Skeletal muscle tissue (tissue), 4 donors: ENCODE measurements around the gene FANCG. TPM values are rescaled to one million over a fixed set of nuclear protein-coding genes. Genes with fewer than 3 reads are reported as not detected.

Experiments used
- H3K27ac ChIP-seq: one replicate; pipeline ENCODE4 v1.7.0; 2013; ENCODE audit warnings: mild to moderate bottlenecking, low read depth, low read length, inconsistent platforms
- H3K27me3 ChIP-seq, 3 donors: one replicate each; pipeline ENCODE4 v1.7.0; 2013; ENCODE audit warnings: low read length in 3 of 3; ENCODE audit not compliant: control insufficient read depth in 3 of 3, insufficient read depth in 3 of 3
- H3K36me3 ChIP-seq, 3 donors: one replicate each; pipeline ENCODE4 v1.7.0; 2013; ENCODE audit warnings: low read length in 3 of 3; ENCODE audit not compliant: control insufficient read depth in 3 of 3, insufficient read depth in 3 of 3
- H3K4me1 ChIP-seq, 3 donors: one replicate each; pipeline ENCODE4 v1.7.0; 2013; ENCODE audit warnings: low read length in 3 of 3, mild to moderate bottlenecking in 3 of 3; ENCODE audit not compliant: control insufficient read depth in 3 of 3, insufficient read depth in 3 of 3
- H3K4me3 ChIP-seq, 3 donors: one replicate each; pipeline ENCODE4 v1.7.0; 2013; ENCODE audit warnings: low read length in 3 of 3
- H3K9ac ChIP-seq, 3 donors: one replicate each; pipeline ENCODE4 v1.7.0; 2013; ENCODE audit warnings: low read length in 3 of 3, mild to moderate bottlenecking in 3 of 3, moderate library complexity in 2 of 3, low read depth in 1 of 3
- H3K9me3 ChIP-seq, 3 donors: one replicate each; pipeline ENCODE4 v1.7.0; 2013; ENCODE audit warnings: low read length in 3 of 3; ENCODE audit not compliant: control insufficient read depth in 3 of 3
- total RNA-seq: library from RNA; depleted of rRNA; stranded (reverse); fragments of >200 nt; gene quantifications from one replicate; pipeline ENCODE4 v1.2.3, GENCODE V29; 2014
- donor health status: Osteomylitis.

FANCG gene
- total RNA-seq, 1 donor from 2014 or later = 14.6 TPM

GRCh38 chr9:35078066-35078465, 1.7 kb downstream of the FANCG start:
- Histone ChIP-seq H3K4me1 (peaks cover 19 to 25% (median 19%) of the 10 kb centered on the region in 3 donors), H3K27ac (no peak overlapping the region), H3K9ac (peak overlapping the region in 2 of 3 donors; percentile 81 to 87), H3K27me3 (no peaks in the 10 kb centered on the region), H3K4me3 (no peak overlapping the region), H3K36me3 (peaks cover 2 to 8% (median 5%) of the 10 kb centered on the region in 3 donors), H3K9me3 (no peaks in the 10 kb centered on the region)

- no peak overlapping the region for H3K9ac ChIP-seq
- no peak overlapping the region for H3K27ac ChIP-seq
Measured at GRCh38 chr9:35076848-35077247, 2.9 kb downstream of the FANCG start.

GRCh38 chr9:35075358-35075757, 4.4 kb downstream of the FANCG start:
- Histone ChIP-seq H3K9me3 (no peaks in the 10 kb centered on the region), H3K27ac (no peak overlapping the region), H3K27me3 (no peaks in the 10 kb centered on the region), H3K9ac (peak overlapping the region in 1 of 3 donors; percentile 25), H3K4me1 (peaks cover 26 to 34% (median 31%) of the 10 kb centered on the region in 3 donors), H3K4me3 (no peak overlapping the region), H3K36me3 (peaks cover 2 to 8% (median 5%) of the 10 kb centered on the region in 3 donors)

More at GRCh38 chr9:35076848-35077247, 2.9 kb downstream of the FANCG start:
- no peaks in the 10 kb centered on the region for H3K27me3 ChIP-seq
- no peaks in the 10 kb centered on the region for H3K9me3 ChIP-seq
- no peak overlapping the region for H3K4me3 ChIP-seq
- peaks cover 2 to 8% (median 5%) of the 10 kb centered on the region in 3 donors for H3K36me3 ChIP-seq
- H3K4me1 ChIP-seq = peaks cover 22 to 29% (median 22%) of the 10 kb centered on the region in 3 donors

- Histone ChIP-seq H3K27ac (no peak overlapping the region), H3K36me3 (peaks cover 2 to 8% (median 5%) of the 10 kb centered on the region in 3 donors), H3K4me3 (no peak overlapping the region), H3K27me3 (no peaks in the 10 kb centered on the region), H3K4me1 (peaks cover 28 to 35% (median 35%) of the 10 kb centered on the region in 3 donors), H3K9ac (no peak overlapping the region), H3K9me3 (no peaks in the 10 kb centered on the region)
Measured at GRCh38 chr9:35074791-35075190, 5.0 kb downstream of the FANCG start.

- Histone ChIP-seq H3K4me1 (peaks cover 27 to 35% (median 34%) of the 10 kb centered on the region in 3 donors), H3K4me3 (no peak overlapping the region), H3K27me3 (no peaks in the 10 kb centered on the region), H3K9me3 (no peaks in the 10 kb centered on the region), H3K9ac (no peak overlapping the region), H3K36me3 (peaks cover 2 to 8% (median 5%) of the 10 kb centered on the region in 3 donors), H3K27ac (no peak overlapping the region)
Measured at GRCh38 chr9:35074141-35074540, 5.6 kb downstream of the FANCG start.

- H3K9me3 ChIP-seq = no peaks in the 10 kb centered on the region
- no peak overlapping the region for H3K4me3 ChIP-seq
- peaks cover 29 to 35% (median 34%) of the 10 kb centered on the region in 3 donors for H3K4me1 ChIP-seq
- no peaks in the 10 kb centered on the region for H3K27me3 ChIP-seq
- H3K36me3 ChIP-seq = peaks cover 2 to 9% (median 7%) of the 10 kb centered on the region in 3 donors
- H3K27ac ChIP-seq = peak overlapping the region; percentile 99
- H3K9ac ChIP-seq = no peak overlapping the region
Measured at GRCh38 chr9:35073279-35073612, 6.5 kb downstream of the FANCG start.

GRCh38 chr9:35072461-35073278, 7.1 kb downstream of the FANCG start, which contains the start of gene VCP:
Gene VCP (minus strand): TSS chr9:35072625. CDS start chr9:35072353, 272 bp downstream.
- H3K9ac ChIP-seq = peak within 1 kb of the TSS; percentile 94 to 99 (median 97)
- H3K36me3 ChIP-seq = peaks cover 6 to 15% (median 13%) of the 10 kb centered on the region in 3 donors
- peak within 1 kb of the TSS; percentile 87 to 95 (median 92) for H3K4me3 ChIP-seq
- no peaks in the 10 kb centered on the region for H3K27me3 ChIP-seq
- no peaks in the 10 kb centered on the region for H3K9me3 ChIP-seq
- peak within 1 kb of the TSS; percentile 99 for H3K27ac ChIP-seq
- peaks cover 33 to 37% (median 36%) of the 10 kb centered on the region in 3 donors for H3K4me1 ChIP-seq

GRCh38 chr9:35071814-35072460, 7.8 kb downstream of the FANCG start:
- H3K36me3 ChIP-seq = peaks cover 13 to 20% (median 20%) of the 10 kb centered on the region in 3 donors
- peak overlapping the region; percentile 87 to 95 (median 92) for H3K4me3 ChIP-seq
- H3K4me1 ChIP-seq = peaks cover 33 to 41% (median 36%) of the 10 kb centered on the region in 3 donors
- H3K9me3 ChIP-seq = no peaks in the 10 kb centered on the region
- peak overlapping the region; percentile 94 to 99 (median 97) for H3K9ac ChIP-seq
- peak overlapping the region; percentile 99 for H3K27ac ChIP-seq
- no peaks in the 10 kb centered on the region for H3K27me3 ChIP-seq

GRCh38 chr9:35070823-35071813, 8.6 kb downstream of the FANCG start:
- H3K36me3 ChIP-seq = peaks cover 18 to 28% (median 26%) of the 10 kb centered on the region in 3 donors
- no peaks in the 10 kb centered on the region for H3K9me3 ChIP-seq
- peak overlapping the region; percentile 99 for H3K27ac ChIP-seq
- no peaks in the 10 kb centered on the region for H3K27me3 ChIP-seq
- peak overlapping the region; percentile 94 to 99 (median 97) for H3K9ac ChIP-seq
- peak overlapping the region; percentile 87 to 95 (median 92) for H3K4me3 ChIP-seq
- peaks cover 33 to 44% (median 36%) of the 10 kb centered on the region in 3 donors for H3K4me1 ChIP-seq
